CD4-positive, alpha-beta T cell treated with Interleukin-10 for 1 hour (primary cell): ENCODE measurements around the gene CHN2.
A peak's percentile ranks its signal among the peaks of the same experiment; 100 is the strongest.

ENCODE experiments used
- DNase-seq: peaks from one replicate; pipeline ENCODE4 v3.0.0-alpha.2; 2020

Gene CHN2

DNA sequence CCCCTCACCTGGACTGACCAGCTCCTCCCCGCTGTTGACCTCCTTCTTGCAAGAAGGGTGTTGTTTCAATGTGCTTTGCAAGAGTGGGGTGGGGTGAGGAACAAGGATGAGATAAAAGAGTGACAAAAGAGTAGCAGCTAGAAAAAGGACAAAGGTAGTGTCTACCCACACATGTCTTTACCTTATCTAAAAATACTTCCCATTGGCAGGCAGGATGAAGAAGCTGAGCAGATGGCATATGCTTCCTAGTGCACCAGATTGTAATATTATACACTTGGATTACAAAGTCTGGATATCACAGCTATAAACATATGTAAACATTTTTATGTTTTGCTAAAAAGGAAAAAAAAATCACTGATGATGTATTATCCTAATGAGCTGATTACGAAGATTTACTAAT, 34.5 kb downstream of the CHN2 start:
- DNase-seq, result no peak

DNA sequence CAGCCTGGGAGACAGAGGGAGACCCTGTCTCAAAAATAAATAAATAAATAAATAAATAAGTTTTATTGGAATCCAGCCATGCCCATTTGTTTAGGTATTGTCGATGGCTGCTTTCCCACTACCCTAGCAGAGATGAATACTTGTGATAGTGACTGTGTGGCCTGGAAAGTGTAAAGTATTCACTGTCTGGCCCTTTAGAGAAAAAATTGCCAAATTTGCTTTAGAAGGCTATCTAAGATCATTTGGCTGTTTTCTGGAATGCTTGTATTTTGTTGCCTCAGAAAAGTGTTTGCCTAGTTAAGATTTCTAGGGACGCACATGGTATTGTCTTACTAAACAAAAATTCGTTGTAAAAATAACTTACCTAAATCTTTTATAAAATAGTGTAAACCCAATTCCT, 35.4 kb downstream of the CHN2 start:
- DNase-seq, result no peak

DNA sequence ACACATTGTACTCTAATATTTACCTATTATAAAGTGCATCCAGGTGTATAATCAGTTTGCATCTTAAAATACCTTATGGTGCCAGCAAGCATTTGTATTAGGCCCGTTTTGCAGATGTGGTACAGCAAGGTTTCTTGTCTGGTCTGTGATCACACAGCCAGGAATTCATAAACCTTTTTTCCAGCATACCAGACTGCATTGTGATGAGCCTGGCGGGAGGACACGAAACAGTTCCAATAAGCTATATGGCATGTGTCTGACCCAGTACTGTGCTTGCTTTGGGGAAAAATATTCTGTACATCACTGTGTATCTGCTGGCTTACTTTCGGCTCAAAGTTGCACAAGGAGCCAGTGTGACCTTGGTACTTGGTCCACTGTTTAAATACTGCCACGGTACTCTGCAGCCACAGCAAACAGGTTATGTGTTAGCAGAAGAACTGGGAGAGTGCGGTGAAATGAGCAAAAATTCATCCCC, 36.3 kb downstream of the CHN2 start:
- DNase-seq, result no peak

DNA sequence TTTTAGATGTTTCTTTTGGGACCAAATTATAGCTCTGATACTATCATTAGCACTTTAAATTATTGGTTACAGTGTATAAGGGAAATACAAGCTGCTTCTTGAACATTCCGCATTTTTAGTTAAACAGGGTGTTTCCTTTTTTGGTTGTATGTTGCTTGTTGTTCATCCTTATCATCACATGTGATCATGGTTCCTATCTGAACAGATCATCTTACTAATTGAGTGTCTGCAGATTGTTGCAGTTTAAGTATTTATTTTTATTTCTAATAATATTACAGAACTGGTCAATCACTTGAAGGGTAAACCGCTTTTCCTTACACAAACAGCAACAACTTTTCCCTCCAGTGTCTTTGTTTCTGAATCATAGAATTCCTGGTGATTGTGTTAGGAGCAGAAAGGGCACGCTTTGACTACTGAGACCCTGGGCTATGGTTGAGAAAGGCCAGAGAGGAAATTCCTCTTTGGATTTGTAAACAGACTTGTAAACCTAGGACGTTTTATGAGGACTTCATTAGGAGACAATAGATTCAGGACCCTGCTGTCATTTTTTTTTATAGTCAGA, 37.2 kb downstream of the CHN2 start:
- DNase-seq, result no peak

DNA sequence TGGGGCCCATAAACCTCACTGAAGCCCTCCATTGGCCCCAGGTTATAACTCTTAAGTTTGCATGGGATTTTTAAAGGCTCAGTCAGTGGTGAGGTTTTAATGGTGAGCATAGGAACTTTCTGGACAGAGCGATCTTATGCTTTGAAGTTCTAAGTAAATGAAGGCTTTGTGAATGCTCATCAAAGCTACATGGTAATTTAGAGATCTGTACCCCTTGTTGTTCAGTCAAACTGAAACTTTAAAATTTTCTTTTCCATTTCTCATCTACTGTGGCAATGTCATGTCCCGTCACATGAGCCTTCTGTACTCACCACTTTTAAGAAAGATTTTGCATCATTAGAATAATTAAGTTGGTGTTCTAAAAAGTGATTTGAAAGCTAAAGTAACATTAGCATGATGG, 39.9 kb downstream of the CHN2 start:
- DNase-seq, result no peak

DNA sequence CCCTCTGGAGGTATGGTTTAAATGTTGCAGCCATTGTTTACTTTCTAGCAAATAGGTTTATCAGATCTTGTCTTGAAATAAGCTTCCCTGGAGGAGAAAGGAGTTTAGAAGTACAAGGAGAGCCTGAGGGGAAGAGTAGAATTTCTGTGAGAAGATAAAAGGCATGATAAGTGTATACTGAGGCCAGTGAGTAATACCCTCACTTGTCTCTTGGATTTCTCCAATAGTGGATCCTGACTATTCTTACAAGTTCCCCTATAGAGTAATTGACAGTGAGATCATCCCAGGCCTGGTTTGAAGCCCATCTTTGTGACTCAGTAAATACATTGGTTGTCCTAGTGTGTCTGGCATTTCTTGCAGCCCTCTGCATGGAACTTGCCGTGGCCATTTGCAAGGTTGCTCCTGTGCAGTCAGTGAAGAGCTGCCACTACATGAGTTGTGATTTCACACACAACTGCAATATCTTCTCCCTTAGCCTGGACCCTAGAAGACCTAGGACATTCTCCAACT, 41.6 kb downstream of the CHN2 start:
- DNase-seq, result no peak

DNA sequence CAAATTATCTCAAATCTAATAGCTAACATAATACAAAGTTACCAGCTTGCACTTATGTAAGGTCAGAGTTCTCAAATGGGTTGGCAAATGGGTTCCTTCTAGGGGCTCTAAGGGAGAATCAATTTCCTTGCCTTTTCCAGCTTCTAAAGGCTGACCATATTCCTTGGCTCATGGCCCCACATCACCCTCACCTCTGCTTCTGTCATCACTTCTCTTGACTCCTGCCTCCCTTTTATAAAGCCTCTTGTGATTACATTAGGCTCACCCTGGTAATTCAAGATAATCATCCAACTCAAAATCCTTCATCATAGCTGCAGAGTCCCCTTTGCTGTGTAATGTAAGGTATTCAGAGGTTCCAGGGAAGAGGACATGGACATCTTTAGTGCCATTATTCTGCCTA, 42.1 kb downstream of the CHN2 start:
- DNase-seq, result no peak

DNA sequence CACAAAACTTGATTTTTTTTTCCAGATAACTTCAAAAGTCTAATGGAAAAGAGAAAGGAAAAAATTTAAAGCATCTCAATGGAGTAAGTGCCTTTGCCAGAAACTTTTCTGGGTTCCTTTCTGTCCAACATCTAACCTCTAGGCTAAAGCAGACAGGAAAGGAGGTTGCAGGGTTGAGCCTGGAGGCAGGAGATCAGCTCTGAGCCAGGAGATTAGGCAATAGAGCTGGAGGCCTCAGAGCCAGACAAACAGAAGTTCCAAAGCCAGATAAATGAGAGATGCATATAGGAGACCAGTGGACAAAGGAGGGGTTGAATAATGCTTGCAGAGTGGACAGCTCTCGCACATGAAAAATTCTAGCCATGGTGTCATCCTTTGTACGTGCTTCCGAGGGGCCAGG, 42.9 kb downstream of the CHN2 start:
- DNase-seq, result no peak

DNA sequence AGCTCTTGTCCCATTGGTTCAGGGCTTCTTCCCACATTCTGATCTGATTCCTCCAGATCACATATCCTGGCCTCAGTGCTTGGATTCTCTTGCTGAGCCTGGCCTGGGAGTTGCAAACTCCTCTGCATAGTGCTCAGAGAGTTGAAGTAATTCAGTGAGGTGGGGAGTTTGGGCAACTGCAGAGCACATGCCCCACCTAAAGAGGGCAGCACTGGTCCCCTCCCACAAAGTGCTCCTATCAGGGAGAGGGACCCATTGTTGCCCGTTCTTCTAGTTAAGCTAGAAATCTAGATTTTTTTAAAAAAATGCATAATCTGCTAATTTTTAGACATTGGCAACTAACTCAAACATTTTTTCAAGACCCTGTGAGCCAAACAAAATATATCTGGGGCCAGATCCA, 45.1 kb downstream of the CHN2 start:
- peak; percentile 15 for DNase-seq

DNA sequence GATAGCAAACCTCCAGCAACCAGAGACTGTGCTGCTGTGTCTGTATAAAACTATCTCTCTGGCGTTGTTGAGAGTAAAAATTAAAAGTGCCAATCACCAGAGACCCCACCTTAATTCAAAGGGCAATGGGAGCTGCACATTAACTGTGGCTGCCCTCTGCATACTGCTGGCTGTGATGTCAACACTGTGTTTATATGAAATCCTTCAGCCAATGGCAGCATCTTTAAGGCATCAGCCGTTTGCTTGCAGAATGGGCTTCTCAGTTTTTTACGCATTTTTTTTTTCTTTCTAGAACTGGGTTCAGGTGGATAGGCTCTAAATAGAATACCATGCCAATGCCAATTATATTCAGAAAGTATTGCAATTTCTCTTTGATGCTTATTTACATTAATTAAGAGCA, 47.7 kb downstream of the CHN2 start:
- no peak for DNase-seq

DNA sequence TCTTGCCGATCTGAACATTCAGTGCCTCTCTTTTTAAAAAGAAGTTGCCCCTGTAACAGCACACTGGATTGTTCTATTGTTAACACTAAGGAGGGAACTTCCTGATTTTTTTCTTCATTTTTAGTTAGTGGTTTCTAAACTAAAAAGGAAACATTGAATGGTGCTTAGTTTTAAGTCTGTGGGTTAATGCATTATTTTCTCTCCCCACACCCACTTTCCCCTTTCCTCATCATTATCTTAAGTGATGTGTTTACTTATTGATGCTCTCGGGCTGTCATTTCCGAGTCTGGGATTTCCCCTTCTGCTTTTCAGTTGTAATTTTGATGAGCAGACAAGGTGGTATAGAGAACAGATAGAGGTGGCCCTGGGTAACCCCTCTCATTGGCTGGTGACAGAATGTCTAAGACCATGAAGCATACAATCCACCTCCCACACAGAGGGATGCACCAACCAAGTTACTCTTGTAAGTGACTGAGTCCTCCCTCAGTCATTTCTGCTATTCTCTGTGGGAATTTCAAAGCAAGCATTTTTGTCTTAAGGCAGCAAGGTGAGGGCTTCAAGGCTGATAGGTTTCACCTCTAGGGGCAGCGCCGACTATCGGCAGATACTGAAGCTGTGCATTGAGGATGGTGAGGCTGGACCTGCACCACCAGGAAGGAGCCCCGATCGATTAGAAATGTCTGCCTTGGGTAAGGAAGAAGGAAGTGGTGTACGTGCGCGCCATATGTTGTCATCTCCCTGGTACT, 49.5 kb downstream of the CHN2 start:
- DNase-seq, result peak; percentile 58

DNA sequence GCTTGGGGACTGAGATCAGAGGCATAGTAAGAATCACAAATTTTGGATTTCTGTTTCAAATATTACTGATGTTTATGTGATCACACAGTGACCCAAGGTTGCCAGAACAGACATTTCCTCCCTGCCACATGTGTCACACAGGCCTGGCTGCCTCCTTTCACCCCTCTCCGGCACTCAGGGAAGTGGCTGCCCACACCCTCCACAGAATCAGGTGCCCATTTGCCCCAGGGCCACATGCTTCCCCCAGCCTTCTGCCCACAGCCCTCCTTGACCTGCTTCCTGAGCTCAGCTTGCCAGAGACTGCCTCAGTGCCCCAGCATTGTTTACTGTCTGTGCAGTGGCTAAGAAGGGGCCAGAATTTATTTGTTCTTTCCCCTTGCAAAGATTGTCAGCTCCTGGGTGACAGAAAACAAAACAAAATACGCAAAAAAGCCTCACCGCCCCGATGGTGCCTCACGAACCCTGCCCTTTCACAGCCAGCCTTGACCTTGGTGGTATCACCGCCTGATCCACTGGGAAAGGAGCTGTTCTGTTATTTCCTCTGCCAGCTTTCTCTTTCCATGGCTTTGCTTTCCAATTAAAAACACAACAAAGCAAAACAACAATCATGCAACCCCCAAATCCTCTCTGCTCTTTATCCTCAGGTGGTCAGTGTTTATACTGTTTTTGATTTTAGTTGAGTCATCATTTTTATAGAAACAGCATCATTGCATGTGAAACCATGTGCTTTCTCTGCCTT, 52.8 kb downstream of the CHN2 start:
- no peak for DNase-seq

DNA sequence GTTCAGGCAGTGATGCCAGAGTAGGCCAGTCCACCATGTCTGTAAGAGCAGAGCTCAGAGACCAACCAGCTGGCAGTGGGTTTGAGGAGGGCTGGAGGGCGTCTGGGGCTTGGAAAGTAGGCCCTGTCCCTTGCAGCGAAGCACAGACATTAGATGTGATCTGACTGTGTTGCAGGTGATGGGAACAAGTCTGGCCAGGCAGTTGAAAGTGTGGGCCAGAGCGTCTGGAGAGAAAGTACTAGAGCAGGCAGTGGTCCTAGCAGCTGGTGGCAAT, 53.3 kb downstream of the CHN2 start:
- DNase-seq, result no peak

DNA sequence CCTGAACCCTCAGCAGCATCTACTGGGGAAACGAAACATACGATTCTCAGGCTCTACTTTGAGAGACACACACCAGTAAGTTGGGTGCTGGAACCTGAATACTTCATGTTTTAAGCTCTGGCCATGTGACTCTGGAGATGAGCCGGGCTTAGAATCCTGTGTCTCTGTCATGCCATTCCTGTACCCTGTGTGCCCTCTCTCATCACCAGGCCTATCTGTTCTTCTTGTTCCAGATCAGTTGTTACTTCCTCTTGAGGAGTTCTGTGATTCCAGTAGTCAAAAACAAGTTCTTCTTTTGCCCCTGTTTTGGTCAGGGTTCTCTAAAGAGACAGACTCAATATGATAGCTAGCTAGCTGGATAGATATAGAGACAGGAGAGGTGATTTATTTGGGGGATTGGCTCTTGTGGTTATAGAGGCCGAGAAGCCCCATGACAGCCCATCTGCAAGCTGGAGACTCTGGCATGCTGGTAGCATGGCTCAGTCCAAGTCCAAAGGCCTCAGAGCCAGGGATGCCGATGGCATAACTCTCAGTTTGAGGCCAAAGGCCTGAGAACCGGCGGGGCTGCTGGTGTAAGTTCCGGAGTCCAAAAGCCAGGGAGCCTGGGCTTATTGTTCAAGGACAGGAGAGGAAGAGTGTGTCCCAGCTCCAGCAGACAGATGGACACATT, 54.3 kb downstream of the CHN2 start:
- no peak for DNase-seq

DNA sequence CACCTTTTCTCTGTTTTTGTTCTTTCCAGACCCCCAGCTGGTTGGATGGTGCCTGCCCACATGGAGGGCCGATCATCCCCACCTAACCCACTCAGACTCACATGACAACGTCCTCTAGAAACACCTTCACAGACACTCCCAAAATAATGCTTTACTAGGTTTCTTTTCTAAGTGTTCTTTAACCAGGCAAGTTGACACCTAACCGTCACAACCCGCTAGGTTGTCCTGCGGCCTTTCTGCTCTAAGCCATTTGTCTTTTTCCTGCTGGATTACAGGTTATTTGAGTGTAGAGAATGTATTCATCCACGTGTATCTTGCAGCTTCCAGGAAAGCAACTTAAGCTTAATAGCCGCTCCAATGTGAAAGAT, 54.8 kb downstream of the CHN2 start:
- no peak for DNase-seq

DNA sequence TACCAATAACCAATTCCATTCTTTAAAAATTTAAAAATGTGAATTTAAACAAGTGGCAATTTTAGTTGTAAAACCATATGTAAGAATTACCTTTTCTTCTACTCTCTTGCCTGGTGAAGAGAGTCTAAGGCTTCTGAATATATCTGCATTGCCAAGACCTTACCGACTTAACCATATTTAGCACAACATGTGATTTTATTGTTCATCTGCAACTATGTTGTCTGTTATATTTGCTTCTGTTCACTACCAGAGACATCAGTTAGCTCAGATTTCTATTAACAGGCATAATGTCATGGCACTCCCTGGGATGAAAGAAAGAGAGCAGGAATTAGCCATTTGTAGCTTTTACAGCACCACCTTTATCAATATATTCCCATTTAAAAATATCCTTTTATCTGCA, 55.3 kb downstream of the CHN2 start:
- no peak for DNase-seq

DNA sequence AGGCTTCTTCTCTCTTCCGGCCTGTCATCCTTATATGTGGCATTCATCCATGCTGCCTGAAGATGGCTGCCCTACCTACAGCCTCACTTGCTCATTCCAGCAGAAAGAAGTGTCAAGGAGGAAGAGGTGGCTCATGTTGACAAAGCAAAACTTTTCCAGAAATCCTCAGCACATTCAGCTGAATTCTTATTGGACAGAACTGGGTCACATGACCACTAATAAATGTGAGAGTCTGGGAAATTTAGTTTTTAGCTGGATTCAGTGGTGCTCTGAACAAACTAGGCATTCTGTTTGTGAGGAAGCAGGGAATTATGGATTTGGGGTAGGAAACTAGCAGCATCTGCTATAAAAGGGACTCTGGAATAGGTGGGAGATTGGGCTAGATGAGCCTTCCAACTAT, 58.6 kb downstream of the CHN2 start:
- DNase-seq, result no peak

DNA sequence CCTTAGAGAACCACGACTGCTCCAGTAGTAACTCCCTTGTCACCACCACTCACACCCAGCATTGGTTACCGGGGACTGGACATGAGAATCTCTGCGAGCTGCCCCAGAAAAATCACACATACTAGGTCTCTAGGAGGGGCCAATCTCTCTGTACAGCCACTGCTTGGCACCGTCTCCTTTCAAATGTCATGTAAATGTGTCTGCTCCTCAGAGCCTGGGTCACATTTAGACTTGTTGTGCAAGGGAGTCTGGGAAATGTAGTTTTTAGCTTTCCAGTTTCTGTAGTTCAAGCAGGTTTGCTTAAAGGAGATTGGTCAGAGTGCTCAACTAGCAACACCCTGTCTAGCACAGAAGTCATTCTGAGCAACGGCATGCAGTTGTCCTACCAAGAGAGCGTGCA, 60.0 kb downstream of the CHN2 start:
- DNase-seq, result no peak

DNA sequence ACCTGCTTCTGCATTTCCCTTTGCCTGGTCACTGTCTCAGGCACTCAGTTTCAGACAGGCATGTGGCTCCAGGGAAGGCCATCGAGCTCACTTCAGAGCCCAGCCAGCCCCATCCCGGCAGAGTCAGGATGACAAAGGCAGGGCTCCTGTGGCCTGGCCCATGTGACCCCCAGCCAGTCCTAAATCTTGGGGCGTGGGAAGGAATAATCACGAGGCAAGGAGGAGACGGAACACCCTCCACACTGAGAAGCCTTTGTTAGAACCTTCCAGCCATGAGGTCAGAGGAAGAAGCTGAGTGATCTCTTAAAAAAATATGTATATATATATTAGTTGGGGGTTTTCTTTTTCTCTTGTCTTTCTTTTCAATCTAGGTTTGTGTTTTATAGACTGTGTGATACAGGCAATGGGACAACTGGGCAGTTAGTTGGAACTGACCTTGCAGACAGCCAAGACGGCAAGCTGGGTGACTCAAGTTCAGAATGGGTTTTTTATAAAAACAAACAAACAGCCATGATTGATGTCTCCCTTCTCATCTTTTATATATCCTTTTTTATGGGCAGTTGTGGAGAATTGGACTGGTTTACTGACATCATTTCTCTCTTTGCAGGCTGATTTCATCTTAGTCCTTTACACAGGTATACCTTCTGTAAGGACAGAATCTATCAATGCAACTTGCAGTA, 60.8 kb downstream of the CHN2 start:
- no peak for DNase-seq

DNA sequence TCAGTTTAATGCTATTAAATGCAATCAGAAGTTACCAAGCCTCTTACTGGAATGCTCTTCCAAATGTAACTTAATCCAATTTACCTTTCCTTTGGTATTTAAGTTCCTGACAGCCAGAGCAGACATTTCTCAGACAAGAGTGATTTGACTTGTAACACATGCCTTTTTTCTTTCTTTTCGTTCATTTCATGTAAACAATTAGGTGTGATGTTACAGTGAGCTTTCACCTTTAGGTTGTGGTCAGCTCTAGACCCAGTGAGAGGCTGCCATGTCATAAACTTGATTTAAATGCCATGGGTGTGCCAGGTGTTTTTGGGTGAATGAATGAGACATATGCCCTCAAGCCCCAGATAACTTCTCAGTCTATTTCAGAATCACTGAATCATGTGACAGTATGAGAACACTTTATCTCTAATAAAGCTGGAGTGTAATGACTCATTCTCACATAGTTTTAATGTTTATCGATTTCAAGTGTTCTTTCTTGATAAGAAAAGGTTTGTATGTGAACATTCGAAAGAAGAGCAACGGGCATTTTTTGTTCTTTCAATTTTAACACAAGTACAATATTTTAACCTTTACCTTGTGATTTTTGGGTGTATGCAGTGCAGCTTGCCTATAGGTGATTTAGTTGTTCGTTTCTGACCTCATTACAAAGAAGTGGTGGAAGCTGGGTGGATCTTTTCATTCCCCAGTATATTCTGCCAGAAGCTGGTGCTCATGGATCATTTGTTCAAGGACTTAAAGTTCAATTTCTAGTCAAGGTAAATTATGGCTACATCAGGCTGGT, 61.5 kb downstream of the CHN2 start:
- DNase-seq, result no peak

DNA sequence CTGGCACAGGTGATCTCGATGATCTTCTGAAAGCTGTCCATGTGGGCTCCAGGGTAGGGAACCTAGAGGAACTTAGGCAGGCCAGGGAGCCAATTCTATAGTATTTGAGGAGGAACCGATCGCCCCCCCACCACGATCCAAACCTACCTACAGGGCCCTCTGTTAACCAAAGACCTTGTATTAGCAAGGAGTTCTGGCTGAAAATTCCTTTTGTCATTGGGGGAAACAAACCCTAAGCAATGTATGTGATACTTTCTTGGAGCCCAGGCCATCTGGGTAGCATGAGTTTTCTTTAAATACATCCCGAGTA, 62.1 kb downstream of the CHN2 start:
- no peak for DNase-seq

DNA sequence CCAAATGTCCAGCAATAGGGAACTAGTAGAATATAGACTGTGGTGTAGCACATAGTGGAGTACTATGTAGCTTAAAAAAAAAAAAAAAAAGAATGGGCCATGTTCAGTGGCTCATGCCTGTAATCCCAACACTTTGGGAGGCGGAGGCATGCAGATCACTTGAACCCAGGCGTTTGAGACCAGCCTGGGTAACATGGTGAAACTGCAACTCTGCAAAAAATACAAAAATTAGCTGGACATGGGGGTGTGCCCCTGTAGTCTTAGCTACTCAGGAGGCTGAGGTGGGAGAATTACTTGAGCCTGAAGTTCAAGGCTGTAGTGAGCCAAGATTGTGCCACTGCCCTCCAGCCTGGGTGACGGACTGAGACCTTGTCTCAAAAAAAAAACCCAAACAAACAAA, 64.4 kb downstream of the CHN2 start:
- no peak for DNase-seq
